Measurements from ENCODE around the gene TACO1.

Gene TACO1

GRCh38 chr17:63634163-63634562, 33.5 kb downstream of the TACO1 start:
- H3K9ac ChIP-seq (ENCODE audit: low read length) = no peak overlapping the region
- H3K4me3 ChIP-seq (ENCODE audit: low read length) = no peak overlapping the region
- no peak overlapping the region for H3K4me2 ChIP-seq (ENCODE audit: low read length)

DNA sequence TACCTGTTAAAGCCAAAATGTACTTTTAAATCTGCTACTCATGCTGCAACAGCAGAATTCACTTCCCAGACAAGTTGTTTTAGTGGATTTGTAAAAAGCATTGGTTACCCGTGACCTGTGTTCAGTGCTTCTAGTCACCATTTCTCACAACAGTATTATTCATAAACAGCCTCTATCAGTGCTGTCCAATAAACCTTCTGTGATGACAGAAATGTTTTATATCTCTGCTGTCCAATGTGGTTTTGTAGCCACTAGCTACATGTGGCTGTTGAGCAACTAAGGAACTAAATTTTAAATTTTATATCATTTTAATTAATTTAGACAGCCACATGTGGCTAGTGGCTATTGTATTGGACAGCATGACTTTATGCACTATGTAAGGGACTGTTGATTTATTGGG, 34.1 kb downstream of the TACO1 start:
- Histone ChIP-seq H3K9ac (ENCODE audit: low read length) (no peak overlapping the region), H3K79me2 (ENCODE audit: low read length) (no peaks in the 10 kb centered on the region), H4K20me1 (ENCODE audit: insufficient read depth, low read length) (no peaks in the 10 kb centered on the region), H2AFZ (ENCODE audit: low read depth, low read length) (no peak overlapping the region), H3K36me3 (replicated peaks; ENCODE audit: low read depth, low read length) (peaks cover 8% of the 10 kb centered on the region), H3K9me3 (ENCODE audit: insufficient read depth, low read length) (no peaks in the 10 kb centered on the region), H3K27me3 (ENCODE audit: low read depth, low read length) (no peaks in the 10 kb centered on the region), H3K27ac (ENCODE audit: low read length) (no peak overlapping the region), H3K4me2 (ENCODE audit: low read length) (no peak overlapping the region), H3K4me1 (ENCODE audit: low read length) (peaks cover 8% of the 10 kb centered on the region), H3K4me3 (ENCODE audit: low read length) (no peak overlapping the region)
- TF ChIP-seq CTCF (IDR thresholded peaks at IDR 0.05; ENCODE audit: low read depth, low read length) = no peak
- TF ChIP-seq EZH2phosphoT487 (IDR thresholded peaks at IDR 0.05; ENCODE audit: low read depth) = no peak

More at GRCh38 chr17:63634163-63634562, 33.5 kb downstream of the TACO1 start:
- Histone ChIP-seq H2AFZ (ENCODE audit: low read depth, low read length) (no peak overlapping the region), H3K27me3 (ENCODE audit: low read depth, low read length) (no peaks in the 10 kb centered on the region), H3K9me3 (ENCODE audit: insufficient read depth, low read length) (no peaks in the 10 kb centered on the region), H3K4me1 (ENCODE audit: low read length) (peaks cover 8% of the 10 kb centered on the region), H3K36me3 (replicated peaks; ENCODE audit: low read depth, low read length) (peaks cover 8% of the 10 kb centered on the region), H4K20me1 (ENCODE audit: insufficient read depth, low read length) (no peaks in the 10 kb centered on the region), H3K79me2 (ENCODE audit: low read length) (no peaks in the 10 kb centered on the region), H3K27ac (ENCODE audit: low read length) (no peak overlapping the region)
- TF ChIP-seq EZH2phosphoT487 (IDR thresholded peaks at IDR 0.05; ENCODE audit: low read depth) (no peak), CTCF (IDR thresholded peaks at IDR 0.05; ENCODE audit: low read depth, low read length) (no peak)

- no peaks in the 10 kb centered on the region for H3K27me3 ChIP-seq (ENCODE audit: low read depth, low read length)
- no peak overlapping the region for H3K4me2 ChIP-seq (ENCODE audit: low read length)
- no peak overlapping the region for H3K9ac ChIP-seq (ENCODE audit: low read length)
- no peak overlapping the region for H3K4me3 ChIP-seq (ENCODE audit: low read length)
- H4K20me1 ChIP-seq (ENCODE audit: insufficient read depth, low read length) = no peaks in the 10 kb centered on the region
- no peaks in the 10 kb centered on the region for H3K9me3 ChIP-seq (ENCODE audit: insufficient read depth, low read length)
- H3K4me1 ChIP-seq (ENCODE audit: low read length) = peaks cover 8% of the 10 kb centered on the region
- TF ChIP-seq EZH2phosphoT487 (IDR thresholded peaks at IDR 0.05; ENCODE audit: low read depth) = no peak
- no peak for TF ChIP-seq CTCF (IDR thresholded peaks at IDR 0.05; ENCODE audit: low read depth, low read length)
- H3K27ac ChIP-seq (ENCODE audit: low read length) = no peak overlapping the region
- H3K36me3 ChIP-seq (replicated peaks; ENCODE audit: low read depth, low read length) = peaks cover 8% of the 10 kb centered on the region
- no peaks in the 10 kb centered on the region for H3K79me2 ChIP-seq (ENCODE audit: low read length)
- no peak overlapping the region for H2AFZ ChIP-seq (ENCODE audit: low read depth, low read length)
Observed at GRCh38 chr17:63635290-63635689, 34.6 kb downstream of the TACO1 start.

GRCh38 chr17:63635787-63636186, 35.1 kb downstream of the TACO1 start:
- Histone ChIP-seq H2AFZ (ENCODE audit: low read depth, low read length) (no peak overlapping the region), H3K4me2 (ENCODE audit: low read length) (no peak overlapping the region), H3K79me2 (ENCODE audit: low read length) (no peaks in the 10 kb centered on the region), H3K4me3 (ENCODE audit: low read length) (no peak overlapping the region), H3K9me3 (ENCODE audit: insufficient read depth, low read length) (no peaks in the 10 kb centered on the region), H3K27ac (ENCODE audit: low read length) (no peak overlapping the region), H4K20me1 (ENCODE audit: insufficient read depth, low read length) (no peaks in the 10 kb centered on the region), H3K4me1 (ENCODE audit: low read length) (peaks cover 6% of the 10 kb centered on the region), H3K36me3 (replicated peaks; ENCODE audit: low read depth, low read length) (peaks cover 8% of the 10 kb centered on the region), H3K27me3 (ENCODE audit: low read depth, low read length) (no peaks in the 10 kb centered on the region), H3K9ac (ENCODE audit: low read length) (no peak overlapping the region)
- TF ChIP-seq EZH2phosphoT487 (IDR thresholded peaks at IDR 0.05; ENCODE audit: low read depth) (no peak), CTCF (IDR thresholded peaks at IDR 0.05; ENCODE audit: low read depth, low read length) (no peak)
